Aorta (tissue), 5 donors: ENCODE measurements around the gene LGI2. TPM values are rescaled to one million over a fixed set of nuclear protein-coding genes. Genes with fewer than 3 reads are reported as not detected.

ENCODE experiments used
- ATAC-seq: fragments of 200-7000 bp; cut with Tn5 transposase; one replicate; pipeline ENCODE4 v1.9.1; 2022; ENCODE audit warnings: moderate library complexity; ENCODE audit not compliant: low FRiP score
- DNase-seq, 2 donors: peaks; one replicate each; pipeline ENCODE4 v3.0.0-alpha.2; 2020
- H3K27ac ChIP-seq, 2 donors: one replicate each; pipeline ENCODE4 v1.5.1; 2013; ENCODE audit warnings: low read length in 2 of 2, mild to moderate bottlenecking in 2 of 2, moderate library complexity in 2 of 2, control low read depth in 1 of 2, inconsistent platforms in 1 of 2, low read depth in 1 of 2
- H3K27me3 ChIP-seq, 2 donors: one replicate each; pipeline ENCODE4 v1.6.1; 2013; ENCODE audit warnings: control low read depth in 1 of 2, low read length in 1 of 2, mild to moderate bottlenecking in 1 of 2, moderate library complexity in 1 of 2; ENCODE audit not compliant: insufficient read depth in 2 of 2, control insufficient read depth in 1 of 2
- H3K36me3 ChIP-seq, 2 donors: one replicate each; pipeline ENCODE4 v1.6.1; 2013; ENCODE audit warnings: control low read depth in 1 of 2, low read length in 1 of 2, mild to moderate bottlenecking in 1 of 2; ENCODE audit not compliant: insufficient read depth in 2 of 2, control insufficient read depth in 1 of 2
- H3K4me1 ChIP-seq, 2 donors: one replicate each; pipeline ENCODE4 v1.6.1; 2013; ENCODE audit warnings: low read length in 2 of 2, control low read depth in 1 of 2, mild to moderate bottlenecking in 1 of 2, moderate library complexity in 1 of 2; ENCODE audit not compliant: insufficient read depth in 2 of 2, control insufficient read depth in 1 of 2
- H3K4me3 ChIP-seq, 2 donors: one replicate each; pipeline ENCODE4 v1.5.1; 2013; ENCODE audit warnings: low read length in 2 of 2, control low read depth in 1 of 2, mild to moderate bottlenecking in 1 of 2
- H3K9me3 ChIP-seq: one replicate; pipeline ENCODE4 v1.6.1; 2013; ENCODE audit warnings: mild to moderate bottlenecking, low read length; ENCODE audit not compliant: control insufficient read depth
- WGBS, 2 donors: extraction: QIAGEN DNeasy Blood & Tissue Kit; methylation state at CpG; one replicate each; pipeline ENCODE4 v1.1.7; 2013; 5-methylcytosine and 5-hydroxymethylcytosine counted together
- intact Hi-C, 2 donors: fragments of 100-400 bp; cut with DNase I; formaldehyde crosslinking; loops; one replicate each; pipeline versions ENCODE4 v1.14.2 to v1.15.0; 2022
- polyA plus RNA-seq, 2 donors: library from polyadenylated mRNA; stranded (reverse); fragments of 200-250 nt; gene quantifications; one replicate each; pipeline ENCODE4 v1.2.3, GENCODE V29; 2013
- total RNA-seq, 2 donors: library from RNA; stranded (reverse); fragmentation: NEBNext Ultra II Directional; extraction: Animal tissue kit (Norgen Biotek cat#: 25700); gene quantifications; one replicate each; pipeline ENCODE4 v1.2.1, GENCODE V29; 2021
- donor health status: healthy with polysubstance abuse.
- donor health status: Bipolar disorder and iron deficiency.
- donor health status: DM: no; HTN: no; CAD: no.
- donor health status: DM: no; HTN: no; CAD: no.
- donor health status: DM: yes; HTN: yes; CAD: no.

The LGI2 gene
- total and polyA plus RNA-seq, 4 donors: 0.79 to 13.7 (median 5.6) TPM

DNA sequence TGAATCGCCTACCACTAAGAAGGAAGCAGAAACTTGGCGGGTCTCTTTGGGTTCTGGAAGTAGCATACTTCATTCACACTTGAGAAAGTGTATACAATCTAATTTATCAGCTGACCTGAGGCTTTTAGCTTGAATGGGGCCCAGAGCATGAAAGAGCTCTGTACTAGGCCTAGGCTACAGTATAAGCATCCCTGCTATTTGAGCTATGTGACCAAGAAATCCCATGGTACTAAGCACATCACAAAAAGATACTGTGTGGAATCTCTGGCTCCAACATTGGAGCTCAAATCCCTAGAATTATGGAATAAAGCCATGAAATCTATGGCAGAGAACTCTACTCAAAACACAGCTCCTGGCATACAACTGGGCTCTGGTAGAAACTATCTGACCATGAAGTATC is 74.0 kb downstream of the LGI2 start:
- H3K27me3 ChIP-seq: no peaks in the 10 kb centered on the region
- ATAC-seq: no peak
- DNase-seq: no peak
- no peak overlapping the region for H3K4me3 ChIP-seq
- intact Hi-C loops: no loop called here
- H3K27ac ChIP-seq: no peak overlapping the region
- WGBS, 2 donors: 84 to 95% methylated on average over 2 of the region's 2 CpGs
- no peaks in the 10 kb centered on the region for H3K4me1 ChIP-seq
- peaks cover 4% of the 10 kb centered on the region for H3K9me3 ChIP-seq
- H3K36me3 ChIP-seq: no peaks in the 10 kb centered on the region

DNA sequence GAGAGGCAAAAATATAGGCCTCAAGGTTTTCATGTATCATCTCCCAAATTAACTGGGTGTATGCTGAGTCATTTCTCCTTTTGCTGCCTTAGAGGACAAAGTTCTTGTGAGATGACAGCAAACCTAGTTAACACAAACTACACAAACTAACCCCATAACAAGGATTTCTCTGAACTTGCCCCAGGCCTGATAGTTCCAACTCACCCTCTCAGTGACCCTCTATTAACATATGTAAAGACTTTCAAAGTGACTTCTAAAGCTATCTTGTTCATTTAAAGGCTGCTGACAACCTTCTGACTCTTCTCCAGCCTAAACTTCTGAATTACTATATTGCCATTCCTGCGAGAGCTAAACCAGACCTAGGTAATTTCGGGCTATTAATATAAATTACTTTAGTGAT is 74.7 kb downstream of the LGI2 start:
- no peak overlapping the region for H3K27ac ChIP-seq
- peaks cover 4% of the 10 kb centered on the region for H3K9me3 ChIP-seq
- WGBS, 2 donors: 90 to 95% methylated on average over 2 of the region's 2 CpGs
- H3K27me3 ChIP-seq: no peaks in the 10 kb centered on the region
- no peak for ATAC-seq
- intact Hi-C loops: no loop called here
- DNase-seq: no peak
- H3K36me3 ChIP-seq: no peaks in the 10 kb centered on the region
- no peak overlapping the region for H3K4me3 ChIP-seq
- H3K4me1 ChIP-seq: no peaks in the 10 kb centered on the region

DNA sequence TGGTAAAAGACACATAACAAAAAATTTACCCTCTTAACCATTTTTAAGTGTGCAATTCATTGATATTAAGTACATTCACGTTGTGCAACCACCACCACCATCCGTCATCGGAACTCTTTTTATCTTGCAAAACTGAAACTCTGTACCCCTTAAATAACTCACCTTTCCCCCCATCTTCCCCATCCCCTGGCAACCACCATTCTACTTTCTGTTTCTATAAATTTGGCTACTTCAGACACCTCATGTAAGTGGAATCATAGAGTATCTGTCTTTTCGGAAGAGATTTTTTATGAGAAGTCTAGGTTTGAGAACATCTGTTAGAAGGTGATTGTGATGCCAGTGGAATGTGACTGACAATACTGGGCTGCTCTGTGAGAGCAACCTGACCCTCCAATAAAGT is 78.1 kb downstream of the LGI2 start:
- H3K4me1 ChIP-seq: no peaks in the 10 kb centered on the region
- intact Hi-C loops: no loop called here
- no peaks in the 10 kb centered on the region for H3K27me3 ChIP-seq
- ATAC-seq (no peak), DNase-seq (no peak)
- no peak overlapping the region for H3K27ac ChIP-seq
- H3K9me3 ChIP-seq: peaks cover 4% of the 10 kb centered on the region
- H3K36me3 ChIP-seq: no peaks in the 10 kb centered on the region
- H3K4me3 ChIP-seq: no peak overlapping the region
- WGBS, 2 donors: 95 to 96% methylated on average over 4 of the region's 4 CpGs

DNA sequence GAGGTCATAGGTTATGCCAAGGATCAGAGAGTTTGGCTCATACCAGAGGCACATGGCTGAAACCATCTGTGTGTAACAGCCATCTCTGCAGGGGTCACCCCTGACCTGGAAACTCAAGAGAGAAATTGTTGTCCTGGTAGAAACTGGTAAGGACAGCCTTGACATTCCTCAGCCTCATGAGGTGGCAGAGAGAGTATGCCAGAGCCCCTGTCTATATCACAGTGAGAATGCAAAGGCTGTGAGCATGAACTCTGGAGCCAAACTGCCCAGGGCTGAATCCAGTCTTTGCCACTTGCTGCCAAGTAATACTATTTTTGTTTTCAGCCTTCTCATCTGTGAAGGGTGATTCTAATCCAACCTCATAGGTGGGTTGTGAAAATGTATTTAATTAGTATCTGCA is 80.8 kb downstream of the LGI2 start:
- Histone ChIP-seq H3K9me3 (peaks cover 4% of the 10 kb centered on the region), H3K4me3 (no peak overlapping the region), H3K4me1 (no peaks in the 10 kb centered on the region), H3K36me3 (no peaks in the 10 kb centered on the region), H3K27ac (no peak overlapping the region), H3K27me3 (no peaks in the 10 kb centered on the region)
- intact Hi-C loops: no loop called here
- DNase-seq (no peak), ATAC-seq (no peak)

Other genes with a start within 250 kb of the LGI2 start
- gene SOD3, start 235.4 kb downstream of the LGI2 start, total RNA-seq: 100 to 1,000 TPM; 356 to 380 TPM
- gene SOD3, start 235.4 kb downstream of the LGI2 start, polyA plus RNA-seq: 100 to 1,000 TPM; 108 to 315 TPM
- gene CCDC149, start 117.9 kb downstream of the LGI2 start, total RNA-seq: 10 to 100 TPM; 31.3 to 43.4 TPM
- gene CCDC149, start 117.9 kb downstream of the LGI2 start, polyA plus RNA-seq: 10 to 100 TPM; 10.6 to 15.7 TPM
- 1 to 10 TPM; 5.6 to 9.4 TPM for gene SEPSECS, start 129.5 kb upstream of the LGI2 start, total RNA-seq
- 1 to 10 TPM; 3.3 to 5.3 TPM for gene SEPSECS, start 129.5 kb upstream of the LGI2 start, polyA plus RNA-seq
- gene PI4K2B, start 203.1 kb upstream of the LGI2 start, total RNA-seq: 10 to 100 TPM; 12.2 to 13.2 TPM
- gene PI4K2B, start 203.1 kb upstream of the LGI2 start, polyA plus RNA-seq: 10 to 100 TPM in 1 of 2 donors, 1 to 10 TPM in 1; 6.2 to 20.3 TPM